ENCODE measurements around the gene MOB3A.

DNA sequence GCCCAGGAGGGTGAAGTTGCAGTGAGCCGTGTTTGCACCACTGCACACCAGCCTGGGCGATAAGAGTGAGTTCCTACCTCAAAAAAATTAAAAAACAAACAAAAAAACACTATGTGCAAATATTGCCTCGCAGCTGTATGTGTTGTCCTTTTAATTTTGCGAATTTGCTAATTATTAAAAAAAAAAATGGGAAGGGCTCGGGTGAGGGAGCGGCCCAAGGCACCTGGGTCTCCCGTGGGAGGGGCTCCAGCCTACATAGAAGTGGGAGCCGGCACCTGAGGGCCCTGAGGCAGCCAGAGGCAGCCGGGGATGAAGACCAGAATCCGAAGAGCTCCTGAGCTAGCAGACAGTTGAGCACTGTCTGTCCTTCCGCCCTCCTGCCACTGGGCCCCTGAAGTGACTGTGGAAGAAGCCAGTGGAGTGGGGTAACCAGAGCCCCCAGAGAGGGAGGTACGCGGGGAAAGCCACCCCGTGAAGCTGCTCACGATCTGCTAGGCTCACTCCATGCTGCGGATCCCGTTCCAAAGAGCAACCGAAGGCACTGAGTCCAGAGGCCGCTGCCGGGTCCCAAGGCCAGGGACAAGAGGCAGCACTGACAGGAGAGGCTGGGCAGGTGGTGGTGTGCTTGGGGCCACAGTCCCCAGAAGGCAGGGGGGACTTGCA, 7.0 kb upstream of the MOB3A start:
- TF ChIP-seq, protein P1, sequence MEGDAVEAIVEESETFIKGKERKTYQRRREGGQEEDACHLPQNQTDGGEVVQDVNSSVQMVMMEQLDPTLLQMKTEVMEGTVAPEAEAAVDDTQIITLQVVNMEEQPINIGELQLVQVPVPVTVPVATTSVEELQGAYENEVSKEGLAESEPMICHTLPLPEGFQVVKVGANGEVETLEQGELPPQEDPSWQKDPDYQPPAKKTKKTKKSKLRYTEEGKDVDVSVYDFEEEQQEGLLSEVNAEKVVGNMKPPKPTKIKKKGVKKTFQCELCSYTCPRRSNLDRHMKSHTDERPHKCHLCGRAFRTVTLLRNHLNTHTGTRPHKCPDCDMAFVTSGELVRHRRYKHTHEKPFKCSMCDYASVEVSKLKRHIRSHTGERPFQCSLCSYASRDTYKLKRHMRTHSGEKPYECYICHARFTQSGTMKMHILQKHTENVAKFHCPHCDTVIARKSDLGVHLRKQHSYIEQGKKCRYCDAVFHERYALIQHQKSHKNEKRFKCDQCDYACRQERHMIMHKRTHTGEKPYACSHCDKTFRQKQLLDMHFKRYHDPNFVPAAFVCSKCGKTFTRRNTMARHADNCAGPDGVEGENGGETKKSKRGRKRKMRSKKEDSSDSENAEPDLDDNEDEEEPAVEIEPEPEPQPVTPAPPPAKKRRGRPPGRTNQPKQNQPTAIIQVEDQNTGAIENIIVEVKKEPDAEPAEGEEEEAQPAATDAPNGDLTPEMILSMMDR (IDR thresholded peaks at IDR 0.05; ENCODE audit: low read depth, low read length, missing input control) = no peak
- TF ChIP-seq TAF1 (conservative IDR thresholded peaks at IDR 0.05) = no peak
- TF ChIP-seq, protein P2, sequence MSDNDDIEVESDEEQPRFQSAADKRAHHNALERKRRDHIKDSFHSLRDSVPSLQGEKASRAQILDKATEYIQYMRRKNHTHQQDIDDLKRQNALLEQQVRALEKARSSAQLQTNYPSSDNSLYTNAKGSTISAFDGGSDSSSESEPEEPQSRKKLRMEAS (IDR thresholded peaks at IDR 0.05) = no peak
- no peak for TF ChIP-seq JUND (IDR thresholded peaks at IDR 0.05)
- TF ChIP-seq RXRA (IDR thresholded peaks at IDR 0.05) = no peak
- no peak for TF ChIP-seq GABPA (IDR thresholded peaks at IDR 0.05 in 1 of 2, conservative IDR thresholded peaks at IDR 0.05 in 1 of 2)
- TF ChIP-seq HNF4A (conservative IDR thresholded peaks at IDR 0.05) = no peak
